Breast epithelium (tissue), 4 donors: ENCODE results near the gene RC3H2. TPM values are rescaled to one million over a fixed set of nuclear protein-coding genes. Genes with fewer than 3 reads are reported as not detected.

ENCODE experiments used
- DNase-seq, 2 donors: peaks; one replicate each; pipeline ENCODE4 v3.0.0-alpha.2; 2019; ENCODE audit warnings: low spot score in 2 of 2
- H3K27ac ChIP-seq, 2 donors: fragments of 200-600 bp; sonication (generic) in 1 of 2; one replicate each; pipeline ENCODE4 v1.5.1; 2016 to 2019; ENCODE audit warnings: mild to moderate bottlenecking in 1 of 2
- H3K27me3 ChIP-seq, 2 donors: fragments of 200-600 bp; sonication (generic) in 1 of 2; one replicate each; pipeline versions ENCODE4 v1.5.1 to v1.6.0; 2017 to 2019; ENCODE audit warnings: control low read depth in 1 of 2, mild to moderate bottlenecking in 1 of 2
- H3K36me3 ChIP-seq: fragments of 200-600 bp; one replicate; pipeline ENCODE4 v1.5.1; 2019
- H3K4me1 ChIP-seq, 2 donors: fragments of 200-600 bp; sonication (generic); one replicate each; pipeline ENCODE4 v1.5.1; 2016 to 2019; ENCODE audit warnings: control low read depth in 1 of 2
- H3K4me3 ChIP-seq, 3 donors: fragments of 200-600 bp; sonication (generic); 1 replicate in 2 of 3; 2 replicates in 1 of 3; pipeline ENCODE4 v1.5.1; 2016 to 2019; ENCODE audit warnings: mild to moderate bottlenecking in 3 of 3, moderate library complexity in 2 of 3
- H3K9me3 ChIP-seq, 2 donors: fragments of 200-600 bp; sonication (generic) in 1 of 2; one replicate each; pipeline ENCODE4 v1.5.1; 2016 to 2019; ENCODE audit warnings: control low read depth in 1 of 2
- CTCF ChIP-seq, 3 donors: fragments of 450-650 bp; IDR thresholded peaks; one replicate each; pipeline ENCODE4 v1.5.1; 2016 to 2017; ENCODE audit warnings: antibody characterized with exemption in 3 of 3, mild to moderate bottlenecking in 3 of 3, moderate library complexity in 3 of 3
- POLR2A ChIP-seq: fragments of 450-650 bp; IDR thresholded peaks from one replicate; pipeline ENCODE4 v1.6.1; 2016; ENCODE audit warnings: antibody characterized with exemption, mild to moderate bottlenecking, moderate library complexity
- POLR2AphosphoS5 ChIP-seq, 3 donors: sonication (generic); formaldehyde crosslinking; IDR thresholded peaks; one replicate each; pipeline ENCODE4 v1.6.1; 2017; ENCODE audit warnings: antibody characterized with exemption in 3 of 3
- intact Hi-C: fragments of 100-400 bp; cut with DNase I; formaldehyde crosslinking; loops from one replicate; pipeline ENCODE4 v1.15.1; 2023; ENCODE audit warnings: low total_unique reads
- total RNA-seq, 3 donors: library from RNA; depleted of rRNA; stranded (reverse); fragments of >200 nt; gene quantifications; one replicate each; pipeline ENCODE4 v1.1.0, GENCODE V29; 2016

Gene RC3H2
- total RNA-seq, 3 donors from 2014 or later, result 38.6 to 44.6 (median 41.6) TPM

- intact Hi-C loops, result no loop called here
- TF ChIP-seq POLR2AphosphoS5 (IDR thresholded peaks at IDR 0.05) (no peak), POLR2A (no peak), CTCF (IDR thresholded peaks at IDR 0.05) (no peak)
- no peaks in the 10 kb centered on the region for H3K9me3 ChIP-seq
Observed at GRCh38 chr9:122808141-122808540, 97.0 kb downstream of the RC3H2 start.

GRCh38 chr9:122807271-122807900 is 97.8 kb downstream of the RC3H2 start:
- intact Hi-C loops, result no loop called here

More at GRCh38 chr9:122808141-122808540, 97.0 kb downstream of the RC3H2 start:
- Histone ChIP-seq H3K36me3 (no peaks in the 10 kb centered on the region), H3K27ac (no peak overlapping the region), H3K4me3 (no peak overlapping the region), H3K4me1 (no peaks in the 10 kb centered on the region), H3K27me3 (no peaks in the 10 kb centered on the region)
- no peak for DNase-seq

GRCh38 chr9:122806661-122807060 is 98.5 kb downstream of the RC3H2 start:
- Histone ChIP-seq H3K36me3 (no peaks in the 10 kb centered on the region), H3K9me3 (no peaks in the 10 kb centered on the region), H3K27me3 (no peaks in the 10 kb centered on the region), H3K4me1 (no peaks in the 10 kb centered on the region), H3K27ac (no peak overlapping the region), H3K4me3 (no peak overlapping the region)
- no peak for TF ChIP-seq CTCF (IDR thresholded peaks at IDR 0.05)
- TF ChIP-seq POLR2A, result no peak
- no peak for TF ChIP-seq POLR2AphosphoS5 (IDR thresholded peaks at IDR 0.05)
- intact Hi-C loops, result no loop called here
- DNase-seq, result no peak

More at GRCh38 chr9:122807271-122807900, 97.8 kb downstream of the RC3H2 start:
- Histone ChIP-seq H3K36me3 (no peaks in the 10 kb centered on the region), H3K9me3 (no peaks in the 10 kb centered on the region), H3K4me1 (no peaks in the 10 kb centered on the region), H3K27ac (no peak overlapping the region), H3K4me3 (no peak overlapping the region), H3K27me3 (no peaks in the 10 kb centered on the region)
- no peak for DNase-seq
- TF ChIP-seq POLR2A, result no peak
- no peak for TF ChIP-seq POLR2AphosphoS5 (IDR thresholded peaks at IDR 0.05)
- TF ChIP-seq CTCF (IDR thresholded peaks at IDR 0.05), result no peak

GRCh38 chr9:122800066-122801060 is 104.8 kb downstream of the RC3H2 start, which contains the start of gene OR1K1:
TSS of gene OR1K1 (plus strand) at chr9:122800123. CDS start at chr9:122800123, 0 bp downstream.
- no peak within 1 kb of the TSS for H3K4me3 ChIP-seq
- no peaks in the 10 kb centered on the region for H3K4me1 ChIP-seq
- no peaks in the 10 kb centered on the region for H3K27me3 ChIP-seq
- H3K36me3 ChIP-seq, result no peaks in the 10 kb centered on the region
- no peaks in the 10 kb centered on the region for H3K9me3 ChIP-seq
- no peak within 1 kb of the TSS for H3K27ac ChIP-seq
- no peak for DNase-seq
- no peak for TF ChIP-seq POLR2AphosphoS5 (IDR thresholded peaks at IDR 0.05)
- no peak for TF ChIP-seq CTCF (IDR thresholded peaks at IDR 0.05)
- TF ChIP-seq POLR2A, result no peak
- intact Hi-C loops, result no loop called here
